Lower lobe of right lung (tissue), 2 donors: ENCODE results near the gene CACNA1C. TPM values are rescaled to one million over a fixed set of nuclear protein-coding genes. Genes with fewer than 3 reads are reported as not detected.

Experiments
- ATAC-seq, 2 donors: fragments of 200-7000 bp; cut with Tn5 transposase; one replicate each; pipeline ENCODE4 v1.9.1; 2020 to 2022; ENCODE audit warnings: mild to moderate bottlenecking in 2 of 2, moderate library complexity in 2 of 2
- DNase-seq: peaks from one replicate; pipeline ENCODE4 v3.0.0-alpha.2; 2020
- H3K27ac ChIP-seq: fragments of 200-600 bp; one replicate; pipeline ENCODE4 v1.8.0; 2022
- H3K27me3 ChIP-seq: fragments of 200-600 bp; one replicate; pipeline ENCODE4 v1.8.0; 2022; ENCODE audit warnings: low read depth
- H3K36me3 ChIP-seq: fragments of 200-600 bp; one replicate; pipeline ENCODE4 v1.8.0; 2022; ENCODE audit warnings: mild to moderate bottlenecking
- H3K4me1 ChIP-seq: fragments of 200-600 bp; one replicate; pipeline ENCODE4 v1.8.0; 2022
- H3K4me3 ChIP-seq: fragments of 200-600 bp; one replicate; pipeline ENCODE4 v1.8.0; 2022; ENCODE audit warnings: mild to moderate bottlenecking
- H3K9me3 ChIP-seq: fragments of 200-600 bp; one replicate; pipeline ENCODE4 v1.8.0; 2022
- CTCF ChIP-seq: fragments of 200-600 bp; IDR thresholded peaks from one replicate; pipeline ENCODE4 v1.8.0; 2022; ENCODE audit warnings: antibody characterized with exemption, mild to moderate bottlenecking
- intact Hi-C: fragments of 100-400 bp; cut with DNase I; formaldehyde crosslinking; loops from one replicate; pipeline ENCODE4 v1.11.0; 2022
- total RNA-seq: library from RNA; stranded (reverse); fragmentation: NEBNext Ultra II Directional; extraction: Animal tissue kit (Norgen Biotek cat#: 25700); gene quantifications from one replicate; pipeline ENCODE4 v1.2.1, GENCODE V29; 2021
- donor health status: DM: no; HTN: yes; CAD: no; lungs with severe emphysema.

The CACNA1C gene
- total RNA-seq, 1 donor from 2014 or later, result 8.4 TPM

- Histone ChIP-seq H3K27ac (no peak overlapping the region), H3K4me3 (no peak overlapping the region), H3K4me1 (no peaks in the 10 kb centered on the region), H3K27me3 (no peaks in the 10 kb centered on the region), H3K36me3 (no peaks in the 10 kb centered on the region), H3K9me3 (no peaks in the 10 kb centered on the region)
- no peak for TF ChIP-seq CTCF
- no peak for DNase-seq
- intact Hi-C loops, result no loop called here
- no peak for ATAC-seq
These were observed 410.9 kb downstream of the CACNA1C start for GRCh38 chr12:2463719-2464118.

GRCh38 chr12:2465681-2466080 lies 412.9 kb downstream of the CACNA1C start:
- no peaks in the 10 kb centered on the region for H3K4me1 ChIP-seq
- H3K9me3 ChIP-seq, result no peaks in the 10 kb centered on the region
- ATAC-seq, result no peak
- TF ChIP-seq CTCF, result no peak
- H3K27me3 ChIP-seq, result no peaks in the 10 kb centered on the region
- intact Hi-C loops, result no loop called here
- H3K27ac ChIP-seq, result no peak overlapping the region
- no peak for DNase-seq
- no peaks in the 10 kb centered on the region for H3K36me3 ChIP-seq
- H3K4me3 ChIP-seq, result no peak overlapping the region

- ATAC-seq (no peak), DNase-seq (no peak)
- TF ChIP-seq CTCF, result no peak
- Histone ChIP-seq H3K4me1 (no peaks in the 10 kb centered on the region), H3K9me3 (no peaks in the 10 kb centered on the region), H3K27ac (no peak overlapping the region), H3K27me3 (no peaks in the 10 kb centered on the region), H3K36me3 (no peaks in the 10 kb centered on the region), H3K4me3 (no peak overlapping the region)
- intact Hi-C loops, result no loop called here
These were observed 413.4 kb downstream of the CACNA1C start for GRCh38 chr12:2466211-2466610.

GRCh38 chr12:2467447-2468195 lies 414.8 kb downstream of the CACNA1C start:
- Histone ChIP-seq H3K4me1 (no peaks in the 10 kb centered on the region), H3K9me3 (no peaks in the 10 kb centered on the region), H3K4me3 (no peak overlapping the region), H3K27ac (no peak overlapping the region), H3K27me3 (no peaks in the 10 kb centered on the region), H3K36me3 (no peaks in the 10 kb centered on the region)
- TF ChIP-seq CTCF, result no peak
- DNase-seq (no peak), ATAC-seq (peak in 1 of 2 donors; percentile 15)
- intact Hi-C loops, result no loop called here

GRCh38 chr12:2475984-2476383 lies 423.2 kb downstream of the CACNA1C start:
- TF ChIP-seq CTCF, result no peak
- no peaks in the 10 kb centered on the region for H3K36me3 ChIP-seq
- no peaks in the 10 kb centered on the region for H3K4me1 ChIP-seq
- no peak overlapping the region for H3K27ac ChIP-seq
- no peak overlapping the region for H3K4me3 ChIP-seq
- no peaks in the 10 kb centered on the region for H3K9me3 ChIP-seq
- DNase-seq (no peak), ATAC-seq (no peak)
- H3K27me3 ChIP-seq, result peaks cover 4% of the 10 kb centered on the region
- intact Hi-C loops, result no loop called here
